GM23338 (cell line): ENCODE measurements around the gene EVI2B. TPM values are rescaled to one million over a fixed set of nuclear protein-coding genes. Genes with fewer than 3 reads are reported as not detected.

Experiments used
- ATAC-seq: fragments of 200-7000 bp; cut with Tn5 transposase; 3 replicates; pipeline ENCODE4 v1.9.1; 2020
- DNase-seq: peaks from one replicate; pipeline ENCODE4 v3.0.0-alpha.2; 2015; ENCODE audit warnings: low spot score
- H2AFZ ChIP-seq: fragments of 200-600 bp; sonication (generic); 2 replicates; pipeline ENCODE4 v1.8.0; 2016; ENCODE audit warnings: antibody characterized with exemption, mild to moderate bottlenecking, moderate library complexity
- H3F3A ChIP-seq: fragments of 200-600 bp; sonication (generic); replicated peaks from 2 replicates; pipeline ENCODE4 v1.8.0; 2017; ENCODE audit warnings: antibody characterized with exemption, mixed run types, low read depth
- H3K27ac ChIP-seq: fragments of 200-600 bp; sonication (generic); 2 replicates; pipeline ENCODE4 v1.6.1; 2016; ENCODE audit warnings: low read depth
- H3K27me3 ChIP-seq: fragments of 200-600 bp; sonication (generic); 2 replicates; pipeline ENCODE4 v1.8.0; 2016; ENCODE audit warnings: mild to moderate bottlenecking, mixed run types, moderate library complexity; ENCODE audit not compliant: insufficient read depth
- H3K36me3 ChIP-seq: fragments of 200-600 bp; sonication (generic); 2 replicates; pipeline ENCODE4 v1.8.0; 2016; ENCODE audit warnings: mild to moderate bottlenecking; ENCODE audit not compliant: insufficient read depth
- H3K4me1 ChIP-seq: fragments of 200-600 bp; sonication (generic); 2 replicates; pipeline ENCODE4 v1.8.0; 2016; ENCODE audit warnings: mild to moderate bottlenecking, moderate library complexity; ENCODE audit not compliant: insufficient read depth
- H3K4me2 ChIP-seq: fragments of 200-600 bp; sonication (generic); 2 replicates; pipeline ENCODE4 v1.7.1; 2017; ENCODE audit warnings: mixed run types
- H3K4me3 ChIP-seq: fragments of 200-600 bp; sonication (generic); 2 replicates; pipeline ENCODE4 v1.6.1; 2016; ENCODE audit warnings: mixed run types
- H3K79me2 ChIP-seq: fragments of 200-600 bp; sonication (generic); replicated peaks from 2 replicates; pipeline ENCODE4 v1.8.0; 2017; ENCODE audit warnings: mild to moderate bottlenecking; ENCODE audit not compliant: insufficient read depth
- H3K9me2 ChIP-seq: fragments of 200-600 bp; sonication (generic); 2 replicates; pipeline ENCODE4 v1.8.0; 2017; ENCODE audit not compliant: insufficient read depth
- H4K20me1 ChIP-seq: fragments of 200-600 bp; sonication (generic); replicated peaks from 2 replicates; pipeline ENCODE4 v1.8.0; 2017; ENCODE audit warnings: mild to moderate bottlenecking; ENCODE audit not compliant: insufficient read depth
- H3K27ac Mint-ChIP-seq: 2 replicates; pipeline ENCODE4 v1.8.0; 2020; ENCODE audit warnings: inconsistent platforms, mild to moderate bottlenecking, moderate library complexity, mixed read lengths
- H3K27me3 Mint-ChIP-seq: 3 replicates; pipeline ENCODE4 v1.8.0; 2022; ENCODE audit warnings: low read depth, mild to moderate bottlenecking, moderate library complexity, mixed read lengths, inconsistent platforms; ENCODE audit not compliant: insufficient read depth, poor library complexity
- H3K36me3 Mint-ChIP-seq: 3 replicates; pipeline ENCODE4 v1.8.0; 2021; ENCODE audit warnings: low read depth, mild to moderate bottlenecking, inconsistent platforms, moderate library complexity, mixed read lengths
- H3K4me1 Mint-ChIP-seq: 3 replicates; pipeline ENCODE4 v1.8.0; 2020; ENCODE audit warnings: mild to moderate bottlenecking, inconsistent platforms, mixed read lengths
- H3K4me3 Mint-ChIP-seq: 3 replicates; pipeline ENCODE4 v1.8.0; 2021; ENCODE audit warnings: moderate library complexity, mild to moderate bottlenecking, inconsistent platforms, mixed read lengths
- H3K9me3 Mint-ChIP-seq: 3 replicates; pipeline ENCODE4 v1.8.0; 2020; ENCODE audit warnings: moderate library complexity, mild to moderate bottlenecking, inconsistent platforms, mixed read lengths
- CREB1 ChIP-seq: fragments of 250-450 bp; sonication (Bioruptor Pico); IDR thresholded peaks from 2 replicates; pipeline ENCODE4 v1.5.0; 2020; ENCODE audit warnings: low read depth, mild to moderate bottlenecking, moderate library complexity
- CTCF ChIP-seq, 2 experiments: fragments of 200-600 bp in 1 of 2; sonication (generic) in 1 of 2; conservative IDR thresholded peaks; 2 replicates each; pipeline versions ENCODE4 v1.5.1 to v1.6.1; 2016 to 2017; ENCODE audit warnings: antibody characterized with exemption in 2 of 2, low read depth in 2 of 2, mild to moderate bottlenecking in 2 of 2, moderate library complexity in 1 of 2
- ETS1 ChIP-seq: IDR thresholded peaks from 2 replicates; pipeline ENCODE4 v1.6.1; 2016; ENCODE audit warnings: antibody characterized with exemption
- EZH2 ChIP-seq: fragments of 200-600 bp; sonication (generic); IDR thresholded peaks from one replicate; pipeline ENCODE4 v1.8.0; 2017; ENCODE audit warnings: antibody characterized with exemption, mild to moderate bottlenecking, low read depth; ENCODE audit not compliant: unreplicated experiment
- EZH2phosphoT487 ChIP-seq: fragments of 200-600 bp; sonication (generic); IDR thresholded peaks from one replicate; pipeline ENCODE4 v1.8.1; 2018; ENCODE audit warnings: antibody characterized with exemption; ENCODE audit not compliant: unreplicated experiment
- JUNB ChIP-seq: IDR thresholded peaks from one replicate; pipeline ENCODE4 v1.6.1; 2016; ENCODE audit warnings: antibody characterized with exemption; ENCODE audit not compliant: unreplicated experiment
- NANOG ChIP-seq: IDR thresholded peaks from 2 replicates; pipeline ENCODE4 v1.6.1; 2016; ENCODE audit warnings: antibody characterized with exemption, borderline replicate concordance
- POLR2AphosphoS5 ChIP-seq: IDR thresholded peaks from 2 replicates; pipeline ENCODE4 v1.6.1; 2016; ENCODE audit warnings: antibody characterized with exemption, low read depth
- REST ChIP-seq: IDR thresholded peaks from one replicate; pipeline ENCODE4 v1.6.1; 2018; ENCODE audit warnings: antibody characterized with exemption; ENCODE audit not compliant: unreplicated experiment
- STAT1 ChIP-seq: IDR thresholded peaks from one replicate; pipeline ENCODE4 v1.6.1; 2016; ENCODE audit warnings: antibody characterized with exemption; ENCODE audit not compliant: unreplicated experiment
- ZNF114 ChIP-seq: fragments of 250-450 bp; sonication (Bioruptor Pico); IDR thresholded peaks from 2 replicates; pipeline ENCODE4 v1.5.0; 2020; ENCODE audit warnings: mild to moderate bottlenecking, moderate library complexity
- ZNF331 ChIP-seq: fragments of 250-450 bp; sonication (Bioruptor Pico); IDR thresholded peaks from 2 replicates; pipeline ENCODE4 v1.5.0; 2020; ENCODE audit warnings: low read depth, mild to moderate bottlenecking, moderate library complexity
- ZNF462 ChIP-seq: fragments of 250-450 bp; sonication (Bioruptor Pico); IDR thresholded peaks from 2 replicates; pipeline ENCODE4 v1.5.0; 2020; ENCODE audit warnings: mild to moderate bottlenecking, moderate library complexity
- polyA plus RNA-seq: library from polyadenylated mRNA; unstranded; fragments of >200 nt; fragmentation: Nextera tagmentation; extraction: Ambion mirVana; gene quantifications from 2 replicates; pipeline ENCODE4 v1.2.1, GENCODE V29; 2016
- total RNA-seq: library from RNA; depleted of rRNA; stranded (reverse); fragments of >200 nt; shearing (Covaris generic); gene quantifications from 2 replicates; pipeline ENCODE4 v1.2.3, GENCODE V29; 2014

EVI2B gene
- total and polyA plus RNA-seq, 2 experiments from 2014 or later = 0.18 TPM; not detected in 1

- Histone ChIP-seq H3K27me3 (no peaks in the 10 kb centered on the region), H4K20me1 (no peaks in the 10 kb centered on the region), H3K36me3 (no peaks in the 10 kb centered on the region), H3K9me2 (no peaks in the 10 kb centered on the region), H3K4me1 (peaks cover 4% of the 10 kb centered on the region; the same call in 1 of the 2 replicates), H3K79me2 (no peaks in the 10 kb centered on the region), H3K27ac (peak overlapping the region; percentile 0; the same call in 1 of the 2 replicates), H2AFZ (no peak overlapping the region), H3K4me3 (no peak overlapping the region), H3K4me2 (no peak overlapping the region), H3F3A (no peaks in the 10 kb centered on the region)
- H3K27me3 Mint-ChIP-seq = no peaks in the 10 kb centered on the region
- ATAC-seq = peak; percentile 78
- no peaks in the 10 kb centered on the region for H3K9me3 Mint-ChIP-seq
- TF ChIP-seq ZNF114 (CRISPR knock-in tag) (no peak), ZNF462 (CRISPR knock-in tag) (no peak), REST (no peak), CTCF (conservative IDR thresholded peaks at IDR 0.05; ENCODE audit: low read depth in 2 of 2) (no peak), EZH2phosphoT487 (no peak), JUNB (no peak), EZH2 (no peak), STAT1 (no peak), POLR2AphosphoS5 (no peak), ETS1 (no peak), CREB1 (CRISPR knock-in tag) (no peak), NANOG (no peak), ZNF331 (CRISPR knock-in tag) (no peak)
- no peak overlapping the region for H3K4me3 Mint-ChIP-seq
- no peak overlapping the region for H3K27ac Mint-ChIP-seq
- H3K4me1 Mint-ChIP-seq = peaks cover 6% of the 10 kb centered on the region
- H3K36me3 Mint-ChIP-seq = peaks cover 20% of the 10 kb centered on the region
- DNase-seq = peak; percentile 64
Observed at GRCh38 chr17:31279401-31279800, 34.5 kb downstream of the EVI2B start.
